ENCODE data around the gene ACOT9.

- TF ChIP-seq CTCF (IDR thresholded peaks at IDR 0.05 in 4 of 5, conservative IDR thresholded peaks at IDR 0.05 in 1 of 5): no peak
- TF ChIP-seq POLR2A (IDR thresholded peaks at IDR 0.05): no peak
Observed at GRCh38 chrX:23790155-23790497, 47.0 kb upstream of the ACOT9 start.
